Measurements from ENCODE around the gene TAAR9.

Gene TAAR9

DNA sequence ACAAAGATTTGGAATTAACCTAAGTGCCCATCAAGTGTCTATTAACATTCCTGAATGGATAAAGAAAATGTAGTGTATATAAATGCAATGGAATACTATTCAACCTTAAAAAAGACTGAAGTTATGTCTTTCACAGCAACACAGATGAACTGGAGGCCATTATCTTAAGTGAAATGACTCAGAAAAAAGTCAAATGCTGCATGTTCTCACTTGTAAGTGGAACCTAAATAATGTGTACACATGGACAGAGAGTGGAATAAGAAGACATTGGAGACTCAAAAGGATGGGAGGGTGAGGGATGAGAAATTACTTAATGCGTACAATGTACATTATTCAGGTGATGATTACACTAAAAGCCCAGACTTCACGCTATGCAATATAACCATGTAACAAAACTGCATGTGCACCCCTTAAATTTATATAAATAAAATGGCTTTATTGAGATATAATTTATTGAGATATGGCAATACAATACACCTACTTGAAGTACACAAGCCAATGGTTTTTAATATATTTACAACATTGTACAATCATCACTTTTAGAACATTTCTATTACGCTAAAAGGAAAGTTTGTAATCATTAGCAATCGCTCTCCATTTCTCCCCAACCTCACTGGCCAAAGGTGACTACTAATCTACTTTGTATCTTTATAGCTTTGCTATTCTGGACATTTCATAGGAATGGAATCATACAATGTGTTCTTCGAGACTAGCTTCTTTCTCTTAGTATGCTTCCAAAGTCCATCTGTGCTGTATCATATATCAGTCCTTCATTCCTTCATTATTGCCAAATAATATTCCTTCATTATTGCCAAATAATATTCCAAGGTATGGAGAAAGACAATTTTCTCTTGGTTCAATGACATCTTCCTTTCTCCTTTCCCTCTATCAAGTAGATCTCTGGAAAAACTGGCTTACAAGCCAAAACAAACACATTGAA is 30.9 kb upstream of the TAAR9 start:
- no peak overlapping the region for H3K27ac Mint-ChIP-seq
- no peaks in the 10 kb centered on the region for H3K27me3 Mint-ChIP-seq
- H3K4me1 Mint-ChIP-seq (ENCODE audit: low read depth), result peaks cover 45% of the 10 kb centered on the region
- H3K36me3 Mint-ChIP-seq (ENCODE audit: low read depth), result peaks cover 18% of the 10 kb centered on the region
- H3K4me3 Mint-ChIP-seq, result no peak overlapping the region
- H3K9me3 Mint-ChIP-seq, result no peaks in the 10 kb centered on the region
- no peak for DNase-seq

DNA sequence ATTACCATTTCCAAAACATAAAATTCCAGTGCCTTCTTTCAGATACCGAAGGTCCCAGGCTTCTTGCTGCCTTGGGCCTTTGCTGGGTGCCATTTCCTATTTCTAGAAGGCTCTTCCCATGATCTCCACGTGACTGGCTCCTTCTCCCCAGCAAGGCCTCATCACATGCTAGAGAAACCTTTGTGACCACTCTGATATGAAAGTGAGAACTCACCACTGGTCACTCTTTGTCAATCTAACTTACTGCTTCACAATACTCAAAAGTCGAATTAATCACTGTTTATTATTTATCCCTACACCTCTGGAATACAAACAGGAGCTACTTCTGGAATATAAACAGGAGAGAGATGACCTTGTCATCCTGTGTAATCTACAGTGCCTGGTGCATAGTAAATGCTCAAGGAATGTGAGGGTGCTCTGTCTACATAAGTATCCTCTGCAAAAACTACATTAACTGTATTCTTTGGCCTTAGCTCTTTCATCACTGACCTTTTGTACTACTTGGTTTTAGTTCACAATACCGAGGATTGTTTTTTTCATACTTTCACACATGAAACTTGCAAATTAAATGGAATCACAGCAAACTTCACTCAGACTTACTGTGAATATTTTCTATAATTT is 26.8 kb upstream of the TAAR9 start:
- Mint-ChIP-seq H3K4me1 (ENCODE audit: low read depth) (peaks cover 41% of the 10 kb centered on the region), H3K27me3 (no peaks in the 10 kb centered on the region), H3K27ac (no peak overlapping the region), H3K9me3 (no peaks in the 10 kb centered on the region), H3K36me3 (ENCODE audit: low read depth) (peaks cover 13% of the 10 kb centered on the region), H3K4me3 (peak overlapping the region; percentile 96)
- DNase-seq, result no peak

DNA sequence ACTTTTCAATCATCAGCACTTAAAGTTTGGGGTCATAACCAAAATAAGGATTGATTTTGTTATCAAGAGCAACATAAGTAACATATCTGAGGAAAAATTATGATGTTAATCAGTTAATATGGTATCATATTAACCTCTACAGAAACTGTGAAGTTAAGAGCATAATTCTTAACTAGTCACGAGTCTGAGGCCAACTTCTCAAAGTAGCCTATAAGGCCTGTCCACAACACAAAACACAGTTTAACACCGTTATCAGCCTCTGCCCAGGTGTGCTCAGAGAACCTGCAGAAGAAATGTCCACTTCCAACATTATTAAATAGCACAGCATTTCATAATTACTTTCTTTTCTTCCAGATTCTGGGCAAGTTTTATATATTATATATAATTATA is 26.3 kb upstream of the TAAR9 start:
- H3K27me3 Mint-ChIP-seq, result no peaks in the 10 kb centered on the region
- no peak for DNase-seq
- H3K9me3 Mint-ChIP-seq, result no peaks in the 10 kb centered on the region
- peaks cover 36% of the 10 kb centered on the region for H3K4me1 Mint-ChIP-seq (ENCODE audit: low read depth)
- no peak overlapping the region for H3K27ac Mint-ChIP-seq
- peak overlapping the region; percentile 96 for H3K4me3 Mint-ChIP-seq
- H3K36me3 Mint-ChIP-seq (ENCODE audit: low read depth), result peaks cover 13% of the 10 kb centered on the region

DNA sequence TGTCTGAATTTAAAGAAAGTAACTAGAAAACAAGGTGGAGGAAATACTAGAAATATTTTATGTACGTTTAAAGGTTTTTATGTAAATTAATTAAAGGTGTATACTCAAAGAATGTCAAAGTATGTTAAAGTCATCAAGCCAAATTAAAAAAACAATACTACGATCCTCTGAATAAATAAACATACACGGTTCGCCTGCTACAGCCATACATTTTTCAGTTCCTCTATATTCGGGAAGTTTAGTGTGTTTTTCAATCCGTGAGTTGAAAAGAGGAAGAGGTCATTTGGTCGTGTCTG is 25.8 kb upstream of the TAAR9 start:
- peak overlapping the region; percentile 96 for H3K4me3 Mint-ChIP-seq
- H3K36me3 Mint-ChIP-seq (ENCODE audit: low read depth), result peaks cover 13% of the 10 kb centered on the region
- H3K9me3 Mint-ChIP-seq, result no peaks in the 10 kb centered on the region
- H3K27ac Mint-ChIP-seq, result peak overlapping the region; percentile 78
- DNase-seq, result no peak
- peaks cover 34% of the 10 kb centered on the region for H3K4me1 Mint-ChIP-seq (ENCODE audit: low read depth)
- no peaks in the 10 kb centered on the region for H3K27me3 Mint-ChIP-seq

DNA sequence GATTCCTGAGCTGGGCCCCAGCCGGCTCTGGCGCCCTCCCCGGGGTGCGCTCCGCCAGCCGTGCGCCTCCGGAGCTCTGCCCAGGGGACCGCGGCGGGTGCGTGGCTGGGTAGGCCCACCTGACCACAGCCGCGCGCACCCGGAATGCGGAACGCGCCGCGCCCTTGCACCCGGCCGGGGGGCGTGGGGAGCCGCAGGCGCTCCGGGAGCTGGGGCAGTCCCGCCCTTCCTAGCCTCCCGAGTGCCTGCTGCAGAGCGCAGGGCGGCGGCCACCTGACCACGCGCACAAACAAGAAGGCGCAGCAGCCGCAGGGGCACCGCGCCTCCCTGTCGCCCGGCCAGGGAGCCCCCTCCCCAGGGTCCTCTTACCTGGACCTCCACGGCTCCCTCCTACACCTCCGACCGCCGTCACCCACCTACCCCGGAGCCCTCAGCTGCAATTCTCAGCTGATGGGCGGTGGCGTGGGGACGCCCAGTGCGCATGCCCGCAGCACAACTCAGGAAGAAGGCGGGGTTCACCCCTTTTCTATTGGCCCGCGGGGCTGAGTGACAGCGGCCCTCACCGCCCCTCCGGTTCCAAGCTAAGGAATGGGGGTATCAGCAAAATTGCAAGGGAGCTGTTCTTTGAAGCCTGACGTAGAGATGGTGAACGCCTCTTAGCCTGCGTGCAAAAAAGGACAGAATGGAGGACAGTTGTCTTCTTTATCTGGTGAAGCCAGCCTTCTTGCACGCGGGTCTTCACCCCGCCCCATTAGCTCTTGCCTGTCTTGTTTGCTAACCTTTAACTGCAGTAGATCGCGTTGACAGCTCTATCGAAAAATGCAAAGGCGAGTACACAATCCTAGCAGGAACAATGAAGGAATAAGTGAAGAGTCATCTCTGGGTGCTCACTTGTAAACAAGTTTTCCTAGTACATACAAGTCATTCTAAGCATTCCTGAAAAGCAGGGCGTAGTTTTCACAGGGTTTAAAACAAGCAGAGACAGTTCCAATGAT is 25.1 kb upstream of the TAAR9 start, which contains the start of gene STX7:
TSS of gene STX7 (minus strand) at position 479 of the 995 bp plus-strand sequence. CDS start 9,586 bp downstream, outside the sequence.
- H3K27me3 Mint-ChIP-seq, result no peaks in the 10 kb centered on the region
- H3K4me1 Mint-ChIP-seq (ENCODE audit: low read depth), result peaks cover 33% of the 10 kb centered on the region
- H3K27ac Mint-ChIP-seq, result peak within 1 kb of the TSS; percentile 93
- no peaks in the 10 kb centered on the region for H3K9me3 Mint-ChIP-seq
- peak; percentile 91 for DNase-seq
- peak within 1 kb of the TSS; percentile 96 for H3K4me3 Mint-ChIP-seq
- peaks cover 12% of the 10 kb centered on the region for H3K36me3 Mint-ChIP-seq (ENCODE audit: low read depth)

GRCh38 chr6:132513831-132514545 is 24.1 kb upstream of the TAAR9 start:
- H3K9me3 Mint-ChIP-seq, result no peaks in the 10 kb centered on the region
- peak overlapping the region; percentile 96 for H3K4me3 Mint-ChIP-seq
- no peak for DNase-seq
- no peak overlapping the region for H3K27ac Mint-ChIP-seq
- H3K4me1 Mint-ChIP-seq (ENCODE audit: low read depth), result peaks cover 28% of the 10 kb centered on the region
- peaks cover 4% of the 10 kb centered on the region for H3K36me3 Mint-ChIP-seq (ENCODE audit: low read depth)
- H3K27me3 Mint-ChIP-seq, result peaks cover 4% of the 10 kb centered on the region

GRCh38 chr6:132515386-132515785 is 22.7 kb upstream of the TAAR9 start:
- H3K4me3 Mint-ChIP-seq, result no peak overlapping the region
- H3K27me3 Mint-ChIP-seq, result peaks cover 8% of the 10 kb centered on the region
- H3K36me3 Mint-ChIP-seq (ENCODE audit: low read depth), result peaks cover 4% of the 10 kb centered on the region
- DNase-seq, result no peak
- no peaks in the 10 kb centered on the region for H3K9me3 Mint-ChIP-seq
- peaks cover 28% of the 10 kb centered on the region for H3K4me1 Mint-ChIP-seq (ENCODE audit: low read depth)
- no peak overlapping the region for H3K27ac Mint-ChIP-seq

GRCh38 chr6:132520953-132521352 is 17.1 kb upstream of the TAAR9 start:
- H3K27me3 Mint-ChIP-seq, result peaks cover 34% of the 10 kb centered on the region
- H3K4me1 Mint-ChIP-seq (ENCODE audit: low read depth), result no peaks in the 10 kb centered on the region
- no peak overlapping the region for H3K27ac Mint-ChIP-seq
- H3K9me3 Mint-ChIP-seq, result no peaks in the 10 kb centered on the region
- H3K4me3 Mint-ChIP-seq, result no peak overlapping the region
- no peaks in the 10 kb centered on the region for H3K36me3 Mint-ChIP-seq (ENCODE audit: low read depth)
- no peak for DNase-seq

GRCh38 chr6:132524646-132525045 is 13.4 kb upstream of the TAAR9 start:
- Mint-ChIP-seq H3K27ac (no peak overlapping the region), H3K27me3 (peaks cover 37% of the 10 kb centered on the region), H3K4me3 (no peak overlapping the region), H3K9me3 (no peaks in the 10 kb centered on the region), H3K4me1 (ENCODE audit: low read depth) (no peaks in the 10 kb centered on the region), H3K36me3 (ENCODE audit: low read depth) (no peaks in the 10 kb centered on the region)
- DNase-seq, result no peak

GRCh38 chr6:132525866-132526265 is 12.2 kb upstream of the TAAR9 start:
- H3K36me3 Mint-ChIP-seq (ENCODE audit: low read depth), result no peaks in the 10 kb centered on the region
- no peak for DNase-seq
- peaks cover 38% of the 10 kb centered on the region for H3K27me3 Mint-ChIP-seq
- H3K27ac Mint-ChIP-seq, result no peak overlapping the region
- peaks cover 3% of the 10 kb centered on the region for H3K4me1 Mint-ChIP-seq (ENCODE audit: low read depth)
- H3K9me3 Mint-ChIP-seq, result no peaks in the 10 kb centered on the region
- H3K4me3 Mint-ChIP-seq, result no peak overlapping the region

- H3K4me1 Mint-ChIP-seq (ENCODE audit: low read depth), result peaks cover 3% of the 10 kb centered on the region
- H3K27ac Mint-ChIP-seq, result no peak overlapping the region
- H3K4me3 Mint-ChIP-seq, result no peak overlapping the region
- no peaks in the 10 kb centered on the region for H3K36me3 Mint-ChIP-seq (ENCODE audit: low read depth)
- no peak for DNase-seq
- peaks cover 37% of the 10 kb centered on the region for H3K27me3 Mint-ChIP-seq
- no peaks in the 10 kb centered on the region for H3K9me3 Mint-ChIP-seq
Observed at GRCh38 chr6:132526461-132526860, 11.6 kb upstream of the TAAR9 start.

GRCh38 chr6:132527791-132528190 is 10.3 kb upstream of the TAAR9 start:
- no peak overlapping the region for H3K27ac Mint-ChIP-seq
- H3K4me3 Mint-ChIP-seq, result no peak overlapping the region
- no peak for DNase-seq
- H3K36me3 Mint-ChIP-seq (ENCODE audit: low read depth), result no peaks in the 10 kb centered on the region
- peaks cover 34% of the 10 kb centered on the region for H3K27me3 Mint-ChIP-seq
- H3K4me1 Mint-ChIP-seq (ENCODE audit: low read depth), result peaks cover 3% of the 10 kb centered on the region
- no peaks in the 10 kb centered on the region for H3K9me3 Mint-ChIP-seq

DNA sequence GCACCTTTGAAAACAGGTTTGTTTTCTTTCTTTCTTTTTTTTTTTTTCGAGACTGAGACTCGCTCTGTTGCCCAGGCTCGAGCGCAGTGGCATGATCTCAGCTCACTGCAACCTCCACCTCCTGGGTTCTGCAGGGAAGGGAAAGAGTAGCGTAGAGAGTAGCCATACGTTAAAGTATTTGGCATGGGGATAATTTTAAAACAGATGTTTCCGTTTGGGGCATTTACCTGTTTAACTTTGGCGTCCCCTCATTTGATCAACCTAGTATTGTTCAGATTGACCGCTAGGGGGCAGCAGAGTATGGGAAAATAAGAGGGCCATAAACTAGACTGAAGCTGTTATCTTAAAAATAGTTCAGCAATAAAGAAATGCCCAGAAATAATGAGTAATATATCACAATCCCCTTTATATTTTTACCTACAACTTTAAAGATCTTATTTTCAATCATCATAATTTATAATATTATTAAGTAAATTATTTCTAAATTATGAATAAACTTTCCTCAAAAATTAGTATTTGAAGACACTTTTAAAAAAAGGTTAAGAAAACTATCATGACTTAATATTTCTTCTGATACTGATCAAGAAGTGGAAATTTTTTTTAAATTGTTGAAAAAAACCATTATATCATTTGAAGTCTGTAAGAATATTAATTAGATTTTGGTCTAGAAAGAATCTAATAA is 7.6 kb upstream of the TAAR9 start:
- no peaks in the 10 kb centered on the region for H3K36me3 Mint-ChIP-seq (ENCODE audit: low read depth)
- H3K4me1 Mint-ChIP-seq (ENCODE audit: low read depth), result peaks cover 3% of the 10 kb centered on the region
- H3K27ac Mint-ChIP-seq, result no peak overlapping the region
- peak; percentile 38 for DNase-seq
- no peak overlapping the region for H3K4me3 Mint-ChIP-seq
- H3K27me3 Mint-ChIP-seq, result peaks cover 14% of the 10 kb centered on the region
- no peaks in the 10 kb centered on the region for H3K9me3 Mint-ChIP-seq
